COLO668 (cell line): Measurements from ENCODE around the gene TTC17.
A peak's percentile ranks its signal among the peaks of the same experiment; 100 is the strongest.
"Not testable (repeated sequence)": the region's sequence is repeated elsewhere in the genome, so short reads cannot be mapped to it uniquely, and the experiment has no call there.

Experiments
- DNase-seq: peaks from one replicate; lab custom pipeline; 2025; ENCODE audit not compliant: unreplicated experiment; lab: John Stamatoyannopoulos, UW

The TTC17 gene

DNA sequence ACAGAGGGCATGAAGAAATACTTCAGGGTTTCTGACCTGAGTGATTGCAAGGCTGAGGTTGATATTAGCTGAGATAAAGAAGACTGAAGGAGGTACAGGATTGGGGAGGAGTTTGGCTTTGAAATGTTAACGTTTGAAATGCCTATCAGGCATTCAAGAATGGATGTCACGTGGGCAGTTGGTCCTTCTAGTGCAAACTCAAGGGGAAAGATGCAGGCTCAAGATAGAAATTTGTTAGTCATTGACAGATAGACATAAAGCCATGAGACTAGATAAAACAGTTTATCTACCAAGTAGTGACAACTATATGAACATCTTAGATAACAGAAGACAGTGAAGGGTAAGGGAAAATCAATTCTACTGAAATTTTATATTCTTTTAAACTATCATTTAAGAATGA is 23.1 kb downstream of the TTC17 start:
- DNase-seq: no peak

DNA sequence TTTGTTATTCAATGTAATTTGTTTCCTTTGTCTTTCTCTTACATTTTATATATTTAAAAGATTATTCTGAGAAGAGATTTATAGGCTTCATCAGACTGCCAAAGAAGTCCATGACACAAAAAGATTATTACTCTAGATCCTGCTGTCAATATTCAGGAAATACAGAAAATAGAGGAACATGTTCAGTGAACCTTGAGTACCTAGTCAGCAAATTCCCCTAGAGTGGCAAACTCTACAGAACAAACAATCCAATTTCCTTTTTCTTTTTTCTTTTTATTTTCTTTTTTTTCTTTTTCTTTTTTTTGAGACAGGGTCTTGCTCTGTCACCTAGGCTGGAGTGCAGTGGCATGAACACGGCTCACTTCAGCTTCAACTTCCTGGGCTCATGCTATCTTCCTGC is 23.9 kb downstream of the TTC17 start:
- DNase-seq: no peak

DNA sequence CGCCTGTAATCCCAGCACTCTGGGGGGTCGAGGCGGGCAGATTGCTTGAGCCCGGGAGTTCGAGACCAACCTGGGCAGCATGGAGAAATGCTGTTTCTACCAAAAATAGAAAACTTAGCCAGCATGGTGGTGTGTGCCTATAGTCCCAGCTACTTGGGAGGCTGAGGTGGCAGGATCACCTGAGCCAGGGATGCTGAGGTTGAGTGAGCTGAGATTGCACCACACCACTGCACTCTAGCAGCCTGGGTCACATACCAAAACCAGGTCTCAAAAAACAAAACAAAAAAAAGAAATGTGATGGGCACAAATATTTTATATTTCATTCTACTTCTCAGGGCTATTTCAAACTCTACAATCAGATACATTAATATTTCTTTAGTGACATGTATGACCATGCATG is 25.7 kb downstream of the TTC17 start:
- no peak for DNase-seq

- no peak for DNase-seq
These were observed 34.0 kb downstream of the TTC17 start for GRCh38 chr11:43392713-43393112.

DNA sequence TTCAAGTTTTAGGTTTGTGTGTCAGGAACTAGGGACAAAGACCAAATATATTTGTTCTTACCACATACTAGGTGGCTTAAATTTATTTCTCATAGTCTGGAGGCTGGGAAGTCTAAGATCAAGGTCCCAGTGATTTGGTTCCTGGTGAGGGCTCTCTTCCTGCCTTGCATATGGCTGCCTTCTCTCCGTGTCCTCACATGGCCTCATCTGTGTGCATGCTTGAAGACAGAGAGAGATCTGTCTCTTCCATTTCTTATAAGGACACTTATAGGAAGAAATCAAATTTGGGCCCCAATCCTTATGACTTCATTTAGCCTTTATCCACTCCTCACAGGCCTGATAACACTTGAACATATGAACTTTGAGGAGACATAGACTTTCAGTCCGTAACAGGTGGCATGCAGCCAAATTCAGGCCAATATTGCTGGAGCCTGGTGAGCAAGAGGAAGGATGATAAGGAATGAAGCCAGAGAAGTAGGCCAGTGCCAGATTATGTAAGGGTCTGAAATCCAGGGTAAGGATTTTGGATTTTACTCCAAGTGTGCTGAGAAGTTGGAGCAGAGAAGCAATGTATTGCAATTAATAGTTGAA is 35.1 kb downstream of the TTC17 start:
- DNase-seq: no peak

DNA sequence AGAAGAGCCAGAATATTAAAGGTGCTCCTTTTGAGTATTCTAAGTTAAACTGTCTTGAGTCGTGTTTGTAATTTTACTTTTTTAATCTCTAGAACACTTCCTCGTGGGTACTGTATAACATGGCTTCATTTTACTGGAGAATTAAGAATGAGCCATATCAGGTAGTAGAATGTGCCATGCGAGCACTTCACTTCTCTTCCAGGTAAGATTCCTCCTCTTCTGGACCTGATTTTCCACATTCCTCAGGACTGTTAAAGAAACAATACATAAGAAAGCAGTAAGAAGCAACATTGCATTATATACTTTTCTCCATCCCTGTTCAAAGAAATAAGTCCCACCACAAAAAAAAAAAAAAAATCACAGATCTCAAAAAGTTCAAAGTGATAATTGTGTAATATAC is 37.9 kb downstream of the TTC17 start:
- no peak for DNase-seq

DNA sequence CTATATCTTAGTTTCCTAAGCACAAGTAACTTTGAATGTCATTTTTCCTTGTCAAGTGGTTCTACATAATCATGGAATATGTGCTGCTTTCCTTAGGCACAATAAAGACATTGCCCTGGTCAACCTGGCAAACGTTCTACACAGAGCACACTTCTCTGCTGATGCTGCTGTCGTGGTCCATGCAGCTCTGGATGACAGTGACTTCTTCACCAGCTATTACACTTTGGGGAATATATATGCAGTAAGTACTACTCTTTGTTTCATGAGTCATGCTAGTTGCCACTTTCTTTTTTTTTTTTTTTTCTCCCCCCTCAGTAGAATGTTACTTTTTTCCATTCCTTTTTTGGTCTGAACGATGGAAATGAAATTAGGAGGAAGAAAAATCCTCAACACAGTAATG is 38.5 kb downstream of the TTC17 start:
- no peak for DNase-seq

GRCh38 chr11:43399983-43400630 is 41.4 kb downstream of the TTC17 start:
- no peak for DNase-seq

DNA sequence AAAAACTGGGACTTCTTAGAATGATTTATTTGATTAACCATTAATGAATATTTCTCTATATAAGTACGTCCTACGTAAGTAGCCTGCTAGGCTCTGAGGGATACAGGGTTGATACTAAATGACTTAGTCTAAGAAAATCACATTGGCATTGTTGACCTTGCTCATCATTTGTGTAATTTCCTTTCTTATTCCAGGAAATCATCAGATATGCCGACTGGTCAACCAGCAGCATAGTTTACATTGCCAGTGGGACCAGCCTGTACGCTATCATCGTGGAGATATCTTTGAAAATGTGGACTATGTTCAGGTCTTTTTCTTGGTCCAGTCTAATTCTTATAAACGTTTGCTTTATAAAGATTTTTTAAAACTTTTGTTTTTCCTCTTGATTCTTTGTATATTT is 42.5 kb downstream of the TTC17 start:
- DNase-seq: no peak

- not testable (repeated sequence) for DNase-seq
These were observed 43.1 kb downstream of the TTC17 start for GRCh38 chr11:43401811-43402210.

DNA sequence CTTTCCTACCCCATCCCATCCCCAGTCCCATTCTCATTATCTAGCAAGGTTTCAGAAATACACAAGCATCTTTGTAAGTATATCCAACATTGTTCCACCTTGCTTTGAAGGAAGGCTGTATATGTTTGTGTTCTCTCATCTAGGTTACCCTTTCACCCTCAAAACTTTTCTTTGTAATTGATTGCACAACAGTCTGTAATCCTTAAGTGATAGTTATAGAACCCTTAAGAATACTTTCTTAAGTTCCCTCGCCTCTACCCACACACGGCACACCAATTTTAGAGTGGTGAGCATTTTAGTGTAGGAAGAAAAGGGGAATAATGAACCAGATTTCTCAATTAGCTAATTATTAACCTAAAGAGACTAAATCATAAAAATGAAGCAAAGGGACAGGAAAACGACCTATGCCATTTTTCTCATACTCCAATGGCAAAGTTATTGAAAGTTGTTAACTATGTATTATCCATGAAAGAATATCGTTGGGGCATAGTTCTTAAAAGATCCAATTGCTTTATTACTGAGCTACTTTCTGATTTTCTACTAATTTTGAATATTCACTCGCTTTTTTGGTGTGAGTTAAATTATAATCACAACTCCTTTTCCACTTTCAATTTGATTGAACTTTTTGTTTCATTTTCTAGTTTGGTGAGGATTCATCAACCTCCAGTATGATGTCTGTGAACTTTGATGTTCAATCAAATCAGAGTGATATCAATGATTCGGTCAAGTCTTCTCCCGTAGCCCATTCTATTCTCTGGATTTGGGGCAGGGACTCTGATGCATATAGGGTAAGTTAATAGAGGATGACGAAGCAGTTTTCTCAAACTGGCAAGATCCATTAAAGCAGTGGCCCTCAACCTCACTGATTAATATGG is 44.9 kb downstream of the TTC17 start:
- no peak for DNase-seq

DNA sequence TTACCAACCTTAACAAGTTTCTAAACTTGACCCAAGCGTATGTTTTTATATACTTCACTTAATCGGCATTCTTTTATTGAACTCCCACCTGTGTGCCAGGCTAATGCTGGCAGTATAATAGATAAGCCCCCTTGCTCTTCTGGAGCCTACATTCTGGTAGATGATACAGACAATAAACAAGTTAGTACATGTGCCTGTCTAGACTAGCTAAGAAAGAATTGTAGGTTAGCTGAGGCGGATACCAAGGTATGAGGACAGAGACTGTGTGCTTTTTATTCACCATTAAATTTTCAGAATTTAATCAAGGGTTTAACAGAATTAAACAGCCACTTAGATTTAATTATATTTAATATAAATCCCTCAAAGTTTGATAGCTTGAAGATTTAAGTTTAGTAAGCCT is 45.7 kb downstream of the TTC17 start:
- DNase-seq: no peak

DNA sequence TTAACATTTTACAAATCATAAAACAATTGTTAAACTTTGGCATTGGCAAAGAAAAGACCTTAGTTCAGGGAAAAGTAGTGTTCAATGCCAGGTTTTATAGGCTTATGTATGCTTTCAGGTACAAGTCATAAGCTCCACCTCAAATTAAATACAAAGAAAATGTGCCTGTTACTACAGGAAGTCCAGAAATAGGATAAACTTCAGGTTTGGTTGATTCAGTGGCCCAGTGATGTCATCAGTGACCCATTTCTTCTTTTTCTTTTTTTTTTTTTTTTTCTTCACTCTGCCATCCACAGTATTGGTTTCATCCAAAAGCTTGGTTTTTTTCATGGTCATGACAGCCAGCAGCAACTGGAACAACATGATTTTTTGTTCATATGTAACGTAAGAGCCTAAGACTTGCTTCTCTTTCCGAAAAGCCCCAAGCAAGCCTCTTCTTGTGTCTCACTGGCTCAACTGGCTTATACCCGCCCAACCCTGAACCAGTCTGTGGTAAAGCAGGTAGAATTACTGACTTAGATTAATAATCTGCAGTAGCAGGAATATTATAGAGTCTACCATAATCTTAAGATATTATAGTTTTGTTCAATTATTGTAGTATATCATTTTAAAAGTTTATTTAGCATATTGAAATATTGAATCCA is 46.2 kb downstream of the TTC17 start:
- no peak for DNase-seq

GRCh38 chr11:43408277-43408676 is 49.6 kb downstream of the TTC17 start:
- no peak for DNase-seq

GRCh38 chr11:43410394-43410793 is 51.7 kb downstream of the TTC17 start:
- DNase-seq: no peak

DNA sequence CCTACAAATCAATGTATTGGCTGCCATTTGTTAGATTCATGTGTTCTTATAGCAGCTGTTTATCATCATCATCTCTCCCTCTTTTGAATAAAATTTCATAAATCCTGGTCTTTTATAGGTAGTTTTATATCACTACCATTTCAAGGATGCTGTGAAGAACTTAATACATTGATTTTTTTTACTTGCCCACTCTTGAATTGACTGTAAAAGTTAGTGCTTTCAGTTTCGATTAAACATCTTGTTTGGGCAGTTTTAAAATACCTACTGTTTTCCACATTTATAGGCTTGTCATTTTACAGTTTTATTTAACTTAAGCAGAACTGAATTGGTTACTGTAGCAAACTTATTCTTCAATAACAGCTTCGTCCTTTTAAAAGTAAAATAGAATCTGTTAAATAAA is 59.5 kb downstream of the TTC17 start:
- DNase-seq: no peak

DNA sequence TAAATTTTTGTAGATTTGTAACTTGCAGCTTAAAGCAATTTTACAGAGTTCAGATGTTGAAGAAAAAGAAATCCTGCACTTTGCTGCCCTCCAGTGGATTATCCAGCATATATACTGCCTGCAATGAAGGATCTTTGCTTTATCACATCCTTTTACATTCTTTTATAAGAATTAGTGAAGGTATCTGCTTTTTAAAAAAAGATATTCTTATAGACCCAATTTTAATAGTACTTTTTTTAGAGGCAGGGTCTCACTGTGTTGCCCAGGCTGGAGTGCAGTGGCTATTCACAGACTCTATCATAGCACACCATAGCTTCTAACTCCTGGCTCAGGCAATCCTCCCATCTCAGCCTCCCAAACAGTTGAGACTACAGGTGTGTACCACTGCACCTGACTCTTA is 60.7 kb downstream of the TTC17 start:
- peak; percentile 29 for DNase-seq

DNA sequence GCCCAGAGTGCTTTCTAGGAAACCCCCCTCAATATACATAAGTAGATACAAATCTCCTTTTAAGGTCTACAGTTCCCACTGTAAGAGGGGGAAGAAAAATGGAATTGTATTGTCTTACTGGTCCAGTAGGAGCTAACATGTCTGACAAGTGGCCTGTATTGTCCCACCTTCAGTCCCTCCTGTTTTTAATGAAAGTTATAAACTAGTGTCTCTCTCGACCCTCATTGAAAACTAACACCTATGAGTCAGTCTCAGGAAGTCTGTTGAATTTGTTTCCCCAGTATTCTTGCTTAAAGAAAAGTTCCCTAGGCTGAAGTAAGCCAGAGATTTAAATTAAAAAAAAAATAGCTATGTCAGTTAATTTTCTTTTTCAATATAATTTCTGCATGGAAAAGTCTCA is 69.3 kb downstream of the TTC17 start:
- DNase-seq: no peak

DNA sequence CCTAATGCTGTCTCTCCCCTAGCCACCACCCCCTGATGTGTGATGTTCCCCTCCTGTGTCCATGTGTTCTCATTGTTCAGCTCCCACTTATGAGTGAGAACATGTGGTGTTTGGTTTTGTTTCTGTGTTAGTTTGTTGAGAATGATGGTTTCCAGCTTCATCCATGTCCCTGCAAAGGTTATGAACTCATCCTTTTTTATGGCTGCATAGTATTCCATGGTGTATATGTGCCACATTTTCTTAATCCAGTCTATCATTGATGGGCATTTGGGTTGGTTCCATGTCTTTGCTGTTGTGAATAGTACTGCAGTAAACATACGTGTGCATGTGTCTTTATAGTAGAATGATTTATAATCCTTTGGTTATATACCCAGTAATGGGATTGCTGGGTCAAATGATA is 72.2 kb downstream of the TTC17 start:
- DNase-seq: not testable (repeated sequence)

DNA sequence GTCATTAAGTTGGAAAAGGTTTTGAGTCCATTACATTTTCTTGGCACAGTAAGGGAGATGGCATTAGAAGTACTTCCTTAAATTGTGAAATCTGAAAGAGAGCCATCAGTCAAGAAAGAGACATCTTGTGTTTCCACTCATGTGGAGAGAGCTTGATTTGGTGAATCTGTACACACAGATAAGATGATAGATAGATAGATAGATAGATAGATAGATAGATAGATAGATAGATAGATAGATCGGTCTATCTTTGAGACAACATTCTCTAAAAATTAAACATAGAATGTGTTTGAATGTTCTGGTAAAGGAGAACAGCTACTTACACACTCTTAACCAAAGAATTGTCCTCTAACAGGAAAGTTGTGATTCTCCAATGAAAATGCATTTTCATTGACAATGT is 76.2 kb downstream of the TTC17 start:
- no peak for DNase-seq

DNA sequence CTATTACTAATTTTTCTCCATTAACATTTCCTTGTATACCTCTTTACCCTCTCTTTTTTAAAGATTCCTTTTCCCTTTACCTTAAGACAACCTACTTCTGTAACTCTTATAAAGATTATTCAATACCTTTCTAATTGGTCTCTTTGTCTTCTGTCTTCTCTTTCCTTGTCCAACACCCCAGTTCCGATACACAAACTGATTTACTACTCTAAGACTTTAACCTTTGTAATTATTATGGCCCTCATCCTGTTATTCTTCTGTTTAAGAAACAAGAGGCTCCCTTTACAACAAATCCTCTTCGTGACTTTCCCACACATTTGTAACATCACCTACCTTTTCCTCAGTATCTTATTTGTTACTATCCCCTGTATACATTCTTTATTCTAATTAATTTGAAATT is 81.8 kb downstream of the TTC17 start:
- DNase-seq: no peak

DNA sequence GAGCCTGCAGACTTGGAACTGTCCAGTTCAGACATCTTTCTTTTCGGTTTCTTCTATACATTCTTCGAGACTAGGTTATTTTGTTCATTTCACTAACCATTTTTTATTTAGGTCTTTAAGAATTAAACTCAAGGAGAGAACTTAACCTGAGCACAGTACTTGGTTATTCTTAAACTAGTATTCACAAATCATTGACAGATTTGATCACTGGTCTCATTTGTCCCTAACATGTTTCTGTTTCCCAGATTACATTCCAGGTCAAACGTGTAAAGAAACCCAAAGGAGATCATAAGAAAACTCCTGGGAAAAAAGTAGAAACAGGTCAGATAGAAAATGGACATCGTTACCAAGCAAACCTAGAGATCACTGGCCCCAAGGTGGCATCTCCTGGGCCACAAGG is 85.1 kb downstream of the TTC17 start:
- DNase-seq: no peak
